ENCODE results near the gene DAB1.
A peak's percentile ranks its signal among the peaks of the same experiment; 100 is the strongest.

The DAB1 gene

DNA sequence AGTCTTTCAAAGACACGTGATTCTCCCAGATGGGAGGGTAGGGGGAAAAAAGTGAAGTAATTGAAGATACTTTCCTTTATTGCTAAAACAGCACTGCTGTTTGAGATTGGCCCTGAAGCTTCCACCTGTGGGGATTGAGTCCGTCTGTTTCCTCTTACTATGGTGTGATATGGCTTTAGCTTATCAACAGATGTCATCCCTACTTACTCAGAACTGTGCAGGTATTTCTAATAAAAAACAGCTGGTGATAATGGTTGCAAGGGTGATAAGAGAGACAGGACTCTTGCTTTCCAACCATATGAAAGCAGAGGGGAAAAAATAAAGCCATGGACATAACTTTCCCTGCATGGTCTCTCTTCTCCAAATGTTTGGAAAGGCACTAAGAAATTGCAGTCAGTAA, 416.4 kb downstream of the DAB1 start:
- no peak for DNase-seq

GRCh38 chr1:57003398-57004139, 420.3 kb downstream of the DAB1 start:
- DNase-seq, result no peak

DNA sequence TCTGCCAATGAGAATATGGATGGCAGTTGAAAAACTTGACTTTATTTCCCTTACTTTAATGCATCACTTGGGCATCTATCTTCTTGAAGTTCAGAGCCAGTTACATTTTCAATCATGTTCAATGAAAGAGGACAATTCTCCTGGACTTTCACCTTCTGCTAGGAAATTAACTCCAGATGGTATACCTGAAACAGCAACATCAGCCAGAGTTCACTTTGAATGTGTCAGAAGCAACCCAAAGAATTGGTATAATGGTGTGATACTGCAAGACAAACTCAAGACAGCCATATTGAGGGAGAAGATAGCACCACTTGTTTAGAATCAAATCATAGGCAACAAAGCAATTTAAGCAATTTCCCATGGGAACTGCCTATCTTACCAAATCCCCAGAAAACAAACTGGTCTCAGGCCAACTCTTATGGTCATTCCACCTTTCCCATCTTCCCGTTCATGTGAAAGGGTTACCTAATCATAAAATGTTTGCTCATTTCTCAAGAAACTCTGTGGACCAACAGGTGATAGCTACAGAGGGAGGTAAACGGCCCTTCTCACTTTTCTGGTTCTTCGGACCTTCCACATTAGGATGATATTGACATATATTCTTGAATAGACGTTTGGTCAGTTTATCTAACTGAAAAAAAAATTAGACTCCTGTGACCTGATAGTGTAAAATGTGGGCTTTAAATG, 428.3 kb downstream of the DAB1 start:
- no peak for DNase-seq

- DNase-seq, result no peak
These were observed 430.4 kb downstream of the DAB1 start for GRCh38 chr1:56993475-56993874.

DNA sequence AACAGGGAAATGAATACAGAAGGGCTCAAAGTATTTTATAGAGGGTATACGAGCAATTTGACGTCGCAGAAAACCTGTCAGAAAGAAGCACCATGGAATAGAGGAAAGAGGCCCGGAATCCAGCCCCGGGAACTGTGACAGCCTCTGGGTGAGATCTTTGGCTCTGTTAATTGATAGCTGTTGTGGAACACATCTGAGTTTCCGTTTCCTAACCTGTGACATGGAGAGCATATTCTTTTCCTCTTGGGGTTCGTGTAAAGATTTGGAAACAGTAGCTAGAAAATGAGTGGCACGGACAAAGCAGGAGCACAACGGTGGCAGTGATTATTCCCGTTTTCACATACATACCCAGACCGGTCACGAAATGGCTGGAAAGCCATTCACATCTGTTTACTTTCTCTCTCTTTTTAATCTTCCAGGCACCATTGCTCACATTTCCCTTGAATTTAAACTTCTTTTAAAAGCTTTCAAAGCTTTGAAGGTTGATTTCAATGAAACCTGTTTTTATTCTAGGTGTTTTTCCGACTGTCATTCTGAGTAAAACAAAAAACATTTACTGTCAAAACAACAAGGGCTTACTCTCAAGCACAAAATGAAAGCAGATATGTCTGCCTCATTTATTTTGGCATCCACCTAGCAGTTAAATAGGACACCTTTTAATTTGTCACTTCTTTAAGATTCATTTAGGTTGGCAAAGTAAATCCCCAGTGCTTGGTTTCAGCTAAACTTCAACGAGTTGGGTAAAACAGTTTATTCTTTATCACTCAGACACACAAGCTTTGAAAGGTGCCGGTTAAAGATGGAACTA, 431.3 kb downstream of the DAB1 start:
- no peak for DNase-seq

DNA sequence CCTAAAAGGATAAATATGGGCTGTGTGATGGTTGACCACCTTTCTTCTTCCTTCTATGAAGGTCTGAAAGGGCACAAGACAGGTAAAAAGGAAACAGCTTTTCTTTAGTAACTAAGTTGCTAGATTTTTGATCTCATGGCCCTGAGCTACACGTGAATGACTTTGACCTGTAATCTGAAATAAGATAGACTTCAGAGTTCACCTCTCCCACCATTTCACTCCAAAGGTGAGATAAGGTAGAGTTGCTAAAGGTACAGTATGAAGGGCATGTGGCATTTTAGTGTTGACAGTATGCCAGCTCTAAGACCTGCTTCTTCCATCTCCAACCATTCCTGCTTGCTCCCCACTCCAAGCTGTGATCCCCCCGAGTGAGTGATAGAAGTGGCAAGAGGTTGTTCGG, 432.3 kb downstream of the DAB1 start:
- no peak for DNase-seq

DNA sequence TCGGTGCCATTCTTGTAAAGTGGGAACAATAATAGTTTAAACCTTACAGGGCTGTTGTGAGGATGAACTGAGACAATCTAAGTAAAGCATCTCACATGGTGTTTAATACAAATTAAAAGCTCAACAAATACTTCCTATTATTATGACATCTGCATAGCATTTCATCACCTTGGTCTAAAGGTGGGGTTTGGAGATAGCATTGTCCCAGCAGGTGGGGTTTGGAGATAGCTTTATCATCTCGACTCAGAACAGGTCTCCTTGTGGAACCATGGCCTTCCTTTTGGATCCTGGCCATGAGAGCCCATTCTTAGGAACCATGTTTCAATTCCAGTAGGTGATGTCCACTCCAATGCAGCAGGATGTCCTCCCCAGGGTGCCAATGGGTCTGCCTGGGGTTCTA, 437.5 kb downstream of the DAB1 start:
- DNase-seq, result no peak

DNA sequence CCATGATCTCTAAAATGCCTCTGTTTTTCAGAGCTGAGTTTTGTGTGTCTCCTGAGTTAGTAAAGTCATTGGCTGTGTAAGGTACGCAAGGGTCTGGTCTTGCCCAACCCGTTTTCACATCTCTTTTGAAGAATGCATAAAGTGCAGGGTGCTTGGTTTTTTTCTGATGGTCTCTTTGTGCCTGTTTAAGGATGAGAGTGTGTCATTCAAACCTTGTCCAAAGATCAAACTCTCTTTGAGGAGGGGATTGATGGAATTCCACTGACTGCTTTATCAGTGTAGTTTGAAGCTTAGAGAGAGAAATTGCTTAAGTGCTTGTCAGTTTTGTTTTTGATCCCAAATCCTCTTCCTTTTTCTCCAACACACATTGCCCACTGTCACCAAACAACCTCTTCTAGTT, 438.0 kb downstream of the DAB1 start:
- no peak for DNase-seq

- no peak for DNase-seq
These were observed 440.4 kb downstream of the DAB1 start for GRCh38 chr1:56983484-56983883.

- DNase-seq, result no peak
These were observed 443.7 kb downstream of the DAB1 start for GRCh38 chr1:56979986-56980755.

- no peak for DNase-seq
These were observed 445.0 kb downstream of the DAB1 start for GRCh38 chr1:56978819-56979218.

DNA sequence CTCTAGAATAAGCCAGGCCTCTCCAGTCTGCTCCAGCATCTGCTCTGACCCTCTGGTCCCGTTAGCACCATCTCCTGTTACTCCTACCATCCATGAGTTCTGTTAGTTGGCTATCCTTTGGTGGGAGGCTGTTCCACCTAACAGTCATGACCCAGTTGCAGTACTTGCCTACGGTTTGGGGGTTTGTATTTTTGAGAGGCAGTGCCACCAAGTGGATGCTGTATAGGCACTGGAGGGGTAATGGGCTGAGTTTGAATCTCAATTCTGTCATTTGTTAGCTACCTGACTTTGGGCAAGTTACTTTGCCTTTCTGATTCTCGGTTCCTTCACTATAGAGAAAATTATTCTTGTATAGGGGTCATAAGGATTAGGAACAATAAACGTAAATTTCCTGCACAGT, 445.9 kb downstream of the DAB1 start:
- no peak for DNase-seq

GRCh38 chr1:56975446-56975845, 448.4 kb downstream of the DAB1 start:
- DNase-seq, result no peak

GRCh38 chr1:56973923-56974742, 449.7 kb downstream of the DAB1 start:
- no peak for DNase-seq

DNA sequence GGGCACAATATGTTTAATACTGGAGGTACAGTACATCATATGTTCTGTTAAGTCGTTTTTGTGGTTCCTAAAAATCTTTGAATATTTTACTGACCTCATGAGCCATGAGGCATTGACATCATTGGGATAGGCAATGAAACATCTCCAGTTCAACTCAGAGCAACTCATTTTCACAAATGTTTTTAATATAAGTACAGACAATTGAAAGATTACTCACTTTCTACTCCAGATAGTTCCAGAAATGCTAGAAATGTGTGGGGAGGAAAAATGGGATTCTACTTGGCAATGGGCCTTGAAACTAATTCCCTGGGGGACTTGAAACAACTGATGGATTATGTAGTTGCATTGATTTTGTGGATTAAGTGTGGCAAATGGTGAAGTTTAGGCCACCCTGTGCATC, 450.9 kb downstream of the DAB1 start:
- DNase-seq, result no peak

GRCh38 chr1:56970280-56970679, 453.6 kb downstream of the DAB1 start:
- DNase-seq, result no peak

GRCh38 chr1:56968878-56969495, 454.9 kb downstream of the DAB1 start:
- DNase-seq, result no peak

- DNase-seq, result peak; percentile 14
These were observed 455.7 kb downstream of the DAB1 start for GRCh38 chr1:56967900-56968832.

GRCh38 chr1:56967355-56967754, 456.5 kb downstream of the DAB1 start:
- DNase-seq, result no peak

DNA sequence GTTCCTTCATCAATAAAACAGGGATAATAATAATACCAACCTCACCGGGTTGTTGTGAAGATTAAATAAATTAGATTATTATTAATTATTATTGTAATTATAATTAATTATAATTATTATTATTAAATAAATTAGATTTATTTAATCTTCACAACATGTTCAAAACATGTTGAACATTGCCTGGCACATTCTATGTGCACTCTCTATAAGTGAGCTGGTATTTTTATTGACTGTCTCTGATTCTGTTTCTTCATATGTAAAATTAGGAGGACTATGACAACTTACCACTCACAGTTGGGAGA, 457.2 kb downstream of the DAB1 start:
- DNase-seq, result no peak

Measured in activated CD4-positive, alpha-beta T cell treated with anti-CD3 and anti-CD28 coated beads for 48 hours (primary cell).